Sigmoid colon (tissue), 7 donors: ENCODE measurements around the gene LTC4S. TPM values are rescaled to one million over a fixed set of nuclear protein-coding genes. Genes with fewer than 3 reads are reported as not detected.

ENCODE experiments used
- DNase-seq: peaks from one replicate; pipeline ENCODE4 v3.0.0-alpha.2; 2019
- H3K27ac ChIP-seq, 4 donors: fragments of 200-600 bp; sonication (generic); one replicate each; pipeline ENCODE4 v1.5.1; 2016 to 2019; ENCODE audit warnings: mild to moderate bottlenecking in 1 of 4
- H3K27me3 ChIP-seq, 3 donors: fragments of 200-600 bp; sonication (generic); one replicate each; pipeline ENCODE4 v1.5.1; 2019; ENCODE audit warnings: mild to moderate bottlenecking in 1 of 3
- H3K36me3 ChIP-seq, 4 donors: fragments of 200-600 bp; sonication (generic); one replicate each; pipeline ENCODE4 v1.5.1; 2016 to 2019
- H3K4me1 ChIP-seq, 4 donors: fragments of 200-600 bp; sonication (generic); one replicate each; pipeline ENCODE4 v1.5.1; 2017 to 2019
- H3K4me3 ChIP-seq, 4 donors: fragments of 200-600 bp; sonication (generic); one replicate each; pipeline ENCODE4 v1.5.1; 2017 to 2019; ENCODE audit warnings: mild to moderate bottlenecking in 2 of 4, moderate library complexity in 1 of 4
- H3K9me3 ChIP-seq, 4 donors: fragments of 200-600 bp in 3 of 4; sonication (generic) in 3 of 4; one replicate each; pipeline versions ENCODE4 v1.5.1 to v1.6.1; 2013 to 2019
- CTCF ChIP-seq, 4 experiments: fragments of 450-650 bp in 3 of 4; fragments of 200-600 bp in 1 of 4; IDR thresholded peaks; one replicate each; pipeline ENCODE4 v1.5.1; 2016 to 2019; ENCODE audit warnings: antibody characterized with exemption in 4 of 4, mild to moderate bottlenecking in 3 of 4, moderate library complexity in 2 of 4
- EP300 ChIP-seq, 4 donors: sonication (generic); formaldehyde crosslinking; IDR thresholded peaks; one replicate each; pipeline ENCODE4 v1.6.1; 2017; ENCODE audit warnings: antibody characterized with exemption in 4 of 4
- POLR2A ChIP-seq, 2 donors: fragments of 450-650 bp; IDR thresholded peaks; one replicate each; pipeline ENCODE4 v1.6.1; 2016; ENCODE audit warnings: antibody characterized with exemption in 2 of 2, mild to moderate bottlenecking in 2 of 2, moderate library complexity in 2 of 2
- POLR2AphosphoS5 ChIP-seq, 4 donors: sonication (generic); formaldehyde crosslinking; IDR thresholded peaks; one replicate each; pipeline ENCODE4 v1.6.1; 2017; ENCODE audit warnings: antibody characterized with exemption in 4 of 4
- WGBS, 2 donors: extraction: QIAGEN DNeasy Blood & Tissue Kit; methylation state at CpG; one replicate each; pipeline ENCODE4 v1.1.7; 2013; 5-methylcytosine and 5-hydroxymethylcytosine counted together
- intact Hi-C: fragments of 100-400 bp; cut with DNase I; formaldehyde crosslinking; loops from one replicate; pipeline ENCODE4 v1.15.1; 2023
- polyA plus RNA-seq, 3 donors: library from polyadenylated mRNA; stranded (reverse); fragments of 200-250 nt; gene quantifications; one replicate each; pipeline ENCODE4 v1.2.3, GENCODE V29; 2013
- total RNA-seq, 4 donors: library from RNA; depleted of rRNA; stranded (reverse); fragments of >200 nt; gene quantifications; one replicate each; pipeline ENCODE4 v1.1.0, GENCODE V29; 2016
- donor health status: healthy with polysubstance abuse.
- donor health status: Bipolar disorder and iron deficiency.
- donor health status: healthy.

LTC4S gene
- total and polyA plus RNA-seq, 7 donors: 1.5 to 6.1 (median 4.3) TPM; not detected in 1

DNA sequence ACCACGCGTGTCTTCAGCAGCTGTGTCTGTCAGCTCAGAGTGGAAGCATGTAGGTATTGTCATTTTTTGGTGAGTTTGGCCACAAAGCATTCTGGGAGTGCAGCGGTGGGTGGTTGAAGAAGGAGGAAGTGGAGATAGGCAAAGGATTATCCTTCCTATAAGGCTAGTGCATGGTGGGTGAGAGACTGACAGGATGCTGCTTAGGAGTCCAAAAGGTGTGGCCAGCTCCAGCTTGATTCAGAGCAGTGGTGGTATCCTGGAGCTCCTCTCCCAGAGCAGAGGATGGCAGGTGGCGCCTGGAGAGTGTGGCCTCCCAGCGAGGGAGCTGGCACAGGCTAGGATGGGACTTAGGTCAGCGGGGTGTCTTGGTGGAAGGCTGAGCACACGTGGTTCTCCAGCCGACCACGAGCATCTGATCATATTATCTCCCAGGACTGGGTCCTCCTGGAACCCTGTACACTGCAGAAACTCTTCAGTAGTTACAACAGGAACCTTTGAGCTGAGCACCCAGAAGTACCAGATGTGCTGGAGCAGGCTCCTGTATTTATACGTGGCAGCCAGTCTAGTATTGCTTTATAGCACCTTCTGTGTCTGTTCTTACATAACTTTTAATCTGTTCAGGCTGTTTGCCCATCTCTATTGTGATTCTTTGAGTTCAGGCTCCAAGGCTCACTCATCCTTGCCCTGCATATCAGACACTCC, 31.6 kb upstream of the LTC4S start:
- DNase-seq: no peak
- Histone ChIP-seq H3K9me3 (no peaks in the 10 kb centered on the region), H3K36me3 (peaks cover 9 to 20% (median 15%) of the 10 kb centered on the region in 4 donors), H3K4me3 (no peak overlapping the region), H3K4me1 (peaks cover 0 to 79% (median 68%) of the 10 kb centered on the region in 4 donors), H3K27me3 (no peaks in the 10 kb centered on the region), H3K27ac (peak overlapping the region; percentile 52 to 78 (median 61))
- 27 to 44% methylated on average over 10 of the region's 10 CpGs for WGBS, 2 donors
- intact Hi-C loops: loop anchor here (2.0 to 5.0 kb wide), 3 partner anchors 31 to 145 kb away; partner anchors contain the start of genes LTC4S, MRNIP and TBC1D9B
- TF ChIP-seq POLR2AphosphoS5 (IDR thresholded peaks at IDR 0.05) (no peak), CTCF (IDR thresholded peaks at IDR 0.05) (no peak), POLR2A (IDR thresholded peaks at IDR 0.05) (no peak), EP300 (IDR thresholded peaks at IDR 0.05) (no peak)

- Histone ChIP-seq H3K36me3 (peaks cover 9 to 25% (median 16%) of the 10 kb centered on the region in 4 donors), H3K9me3 (no peaks in the 10 kb centered on the region), H3K27ac (peak overlapping the region; percentile 52 to 78 (median 61)), H3K4me1 (peaks cover 0 to 82% (median 68%) of the 10 kb centered on the region in 4 donors), H3K4me3 (no peak overlapping the region), H3K27me3 (no peaks in the 10 kb centered on the region)
- DNase-seq: no peak
- WGBS, 2 donors: 7 to 37% methylated on average over 3 of the region's 3 CpGs
- intact Hi-C loops: loop anchor here (2.0 to 5.0 kb wide), 3 partner anchors 30 to 145 kb away; partner anchors contain the start of genes LTC4S, MRNIP and TBC1D9B
- no peak for TF ChIP-seq POLR2AphosphoS5 (IDR thresholded peaks at IDR 0.05)
- no peak for TF ChIP-seq CTCF (IDR thresholded peaks at IDR 0.05)
- TF ChIP-seq EP300 (IDR thresholded peaks at IDR 0.05): no peak
- no peak for TF ChIP-seq POLR2A (IDR thresholded peaks at IDR 0.05)
These were observed 31.0 kb upstream of the LTC4S start for GRCh38 chr5:179762781-179763176.

- Histone ChIP-seq H3K9me3 (no peaks in the 10 kb centered on the region), H3K27me3 (no peaks in the 10 kb centered on the region), H3K4me1 (peaks cover 0 to 82% (median 68%) of the 10 kb centered on the region in 4 donors), H3K27ac (peak overlapping the region; percentile 52 to 78 (median 61)), H3K4me3 (no peak overlapping the region), H3K36me3 (peaks cover 9 to 28% (median 17%) of the 10 kb centered on the region in 4 donors)
- 24 to 34% methylated on average over 10 of the region's 10 CpGs for WGBS, 2 donors
- TF ChIP-seq POLR2A (IDR thresholded peaks at IDR 0.05) (no peak), POLR2AphosphoS5 (IDR thresholded peaks at IDR 0.05) (no peak), EP300 (IDR thresholded peaks at IDR 0.05) (no peak), CTCF (IDR thresholded peaks at IDR 0.05) (peak; percentile 69 to 86 (median 80))
- DNase-seq: peak; percentile 82
- intact Hi-C loops: loop anchor here (2.0 to 5.0 kb wide), 3 partner anchors 29 to 144 kb away; partner anchors contain the start of genes LTC4S, MRNIP and TBC1D9B
These were observed 30.4 kb upstream of the LTC4S start for GRCh38 chr5:179763215-179763945.

GRCh38 chr5:179764056-179764455, 29.7 kb upstream of the LTC4S start:
- peaks cover 0 to 84% (median 68%) of the 10 kb centered on the region in 4 donors for H3K4me1 ChIP-seq
- H3K4me3 ChIP-seq: no peak overlapping the region
- H3K36me3 ChIP-seq: peaks cover 9 to 35% (median 19%) of the 10 kb centered on the region in 4 donors
- no peak for DNase-seq
- 74 to 78% methylated on average over 8 of the region's 8 CpGs for WGBS, 2 donors
- H3K27ac ChIP-seq: peak overlapping the region; percentile 52 to 78 (median 61)
- H3K27me3 ChIP-seq: no peaks in the 10 kb centered on the region
- H3K9me3 ChIP-seq: no peaks in the 10 kb centered on the region
- TF ChIP-seq EP300 (IDR thresholded peaks at IDR 0.05) (no peak), POLR2AphosphoS5 (IDR thresholded peaks at IDR 0.05) (no peak), CTCF (IDR thresholded peaks at IDR 0.05) (no peak), POLR2A (IDR thresholded peaks at IDR 0.05) (no peak)
- intact Hi-C loops: loop anchor here (5.0 kb wide), 1 partner anchor 143 kb away; the partner anchor contains the start of gene TBC1D9B
